Hepatocyte (in vitro differentiated cells): ENCODE data around the gene KCNQ5.

Experiments
- EZH2 ChIP-seq: fragments of 200-600 bp; sonication (generic); IDR thresholded peaks from 2 replicates; pipeline ENCODE4 v1.6.1; 2016; ENCODE audit warnings: antibody characterized with exemption, mild to moderate bottlenecking, borderline replicate concordance
- EZH2phosphoT487 ChIP-seq: fragments of 200-600 bp; sonication (generic); IDR thresholded peaks from one replicate; pipeline ENCODE4 v1.6.1; 2018; ENCODE audit warnings: antibody characterized with exemption, mild to moderate bottlenecking, low read depth, moderate library complexity; ENCODE audit not compliant: unreplicated experiment, severe bottlenecking
- TF ChIP-seq, protein P1 (sequence below): fragments of 200-600 bp; sonication (generic); IDR thresholded peaks from 2 replicates; pipeline ENCODE4 v1.5.1; 2016; ENCODE audit warnings: antibody characterized with exemption, mild to moderate bottlenecking; ENCODE audit not compliant: poor library complexity

DNA sequence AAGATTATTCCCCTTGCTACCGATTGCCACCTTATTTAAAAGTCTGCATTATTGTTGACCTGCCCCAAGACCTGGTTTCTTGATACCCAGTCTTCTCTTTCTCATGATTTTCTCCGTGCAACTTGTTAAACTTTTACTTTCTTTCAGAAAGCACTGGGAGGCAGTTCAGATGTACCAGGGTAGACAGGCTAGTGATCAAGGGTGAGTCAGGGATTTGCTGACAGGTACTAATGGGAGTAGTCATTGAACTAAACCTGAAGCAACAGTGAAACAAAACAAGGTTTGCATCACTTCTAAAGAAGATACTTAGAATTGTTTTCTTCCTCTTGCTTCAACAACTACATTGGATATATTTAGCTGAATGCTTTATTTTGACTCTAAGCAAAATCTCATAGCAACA lies 124.4 kb downstream of the KCNQ5 start:
- TF ChIP-seq EZH2: no peak
- TF ChIP-seq EZH2phosphoT487: no peak
- TF ChIP-seq, protein P1, sequence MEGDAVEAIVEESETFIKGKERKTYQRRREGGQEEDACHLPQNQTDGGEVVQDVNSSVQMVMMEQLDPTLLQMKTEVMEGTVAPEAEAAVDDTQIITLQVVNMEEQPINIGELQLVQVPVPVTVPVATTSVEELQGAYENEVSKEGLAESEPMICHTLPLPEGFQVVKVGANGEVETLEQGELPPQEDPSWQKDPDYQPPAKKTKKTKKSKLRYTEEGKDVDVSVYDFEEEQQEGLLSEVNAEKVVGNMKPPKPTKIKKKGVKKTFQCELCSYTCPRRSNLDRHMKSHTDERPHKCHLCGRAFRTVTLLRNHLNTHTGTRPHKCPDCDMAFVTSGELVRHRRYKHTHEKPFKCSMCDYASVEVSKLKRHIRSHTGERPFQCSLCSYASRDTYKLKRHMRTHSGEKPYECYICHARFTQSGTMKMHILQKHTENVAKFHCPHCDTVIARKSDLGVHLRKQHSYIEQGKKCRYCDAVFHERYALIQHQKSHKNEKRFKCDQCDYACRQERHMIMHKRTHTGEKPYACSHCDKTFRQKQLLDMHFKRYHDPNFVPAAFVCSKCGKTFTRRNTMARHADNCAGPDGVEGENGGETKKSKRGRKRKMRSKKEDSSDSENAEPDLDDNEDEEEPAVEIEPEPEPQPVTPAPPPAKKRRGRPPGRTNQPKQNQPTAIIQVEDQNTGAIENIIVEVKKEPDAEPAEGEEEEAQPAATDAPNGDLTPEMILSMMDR: no peak
